Measurements from ENCODE around the gene RPS6KB1.
"Not testable (repeated sequence)": the region's sequence is repeated elsewhere in the genome, so short reads cannot be mapped to it uniquely, and the experiment has no call there.

Gene RPS6KB1

GRCh38 chr17:59856859-59857794 lies 35.8 kb upstream of the RPS6KB1 start:
- Histone ChIP-seq H3K36me3 (ENCODE audit: insufficient read depth, low read length) (no peaks in the 10 kb centered on the region; the same call in none of the 2 replicates), H3K4me1 (ENCODE audit: insufficient read depth, low read length) (peaks cover 11% of the 10 kb centered on the region), H3K9ac (ENCODE audit: low read depth, low read length) (no peak overlapping the region), H3K9me3 (ENCODE audit: control insufficient read depth, insufficient read depth, low read length) (no peaks in the 10 kb centered on the region)

DNA sequence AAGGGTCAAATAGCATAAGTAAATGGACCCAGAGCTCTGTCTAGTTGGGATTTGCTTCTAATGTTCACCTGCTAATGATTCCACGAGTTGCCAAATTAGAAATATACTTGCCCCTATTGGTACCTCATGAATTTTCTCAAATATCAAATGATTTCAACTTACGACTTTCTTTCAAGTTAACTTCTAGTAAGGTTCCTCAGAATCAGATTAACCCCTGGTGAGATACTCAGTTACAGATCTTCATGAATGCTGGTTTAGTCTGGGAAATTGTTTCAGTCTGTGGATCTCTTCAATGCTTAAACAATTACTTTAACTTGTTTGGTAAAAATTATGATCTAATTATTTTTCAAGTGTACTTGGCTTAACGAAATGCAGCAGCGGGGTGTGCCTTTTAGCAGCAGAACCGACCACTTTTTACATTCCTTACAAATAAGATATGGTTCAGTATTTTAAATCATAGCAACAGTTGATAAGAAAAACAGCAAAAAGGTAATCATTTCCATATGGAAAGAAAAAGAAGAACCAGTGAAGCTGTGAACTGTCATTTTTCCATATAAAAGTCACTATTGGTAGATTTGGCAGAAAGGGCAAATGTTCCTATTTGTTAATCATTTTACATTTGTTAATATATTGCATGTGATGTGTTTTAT lies 34.6 kb upstream of the RPS6KB1 start:
- H3K4me1 ChIP-seq (ENCODE audit: insufficient read depth, low read length) = peaks cover 3% of the 10 kb centered on the region
- no peak overlapping the region for H3K9ac ChIP-seq (ENCODE audit: low read depth, low read length)
- no peaks in the 10 kb centered on the region for H3K9me3 ChIP-seq (ENCODE audit: control insufficient read depth, insufficient read depth, low read length)
- peaks cover 5% of the 10 kb centered on the region for H3K36me3 ChIP-seq (ENCODE audit: insufficient read depth, low read length)

- no peak overlapping the region for H3K9ac ChIP-seq (ENCODE audit: low read depth, low read length)
- peaks cover 10% of the 10 kb centered on the region for H3K36me3 ChIP-seq (ENCODE audit: insufficient read depth, low read length)
- H3K4me1 ChIP-seq (ENCODE audit: insufficient read depth, low read length) = peaks cover 3% of the 10 kb centered on the region; the same call in 1 of the 2 replicates
- no peaks in the 10 kb centered on the region for H3K9me3 ChIP-seq (ENCODE audit: control insufficient read depth, insufficient read depth, low read length)
Observed at GRCh38 chr17:59858932-59859331, 34.0 kb upstream of the RPS6KB1 start.

DNA sequence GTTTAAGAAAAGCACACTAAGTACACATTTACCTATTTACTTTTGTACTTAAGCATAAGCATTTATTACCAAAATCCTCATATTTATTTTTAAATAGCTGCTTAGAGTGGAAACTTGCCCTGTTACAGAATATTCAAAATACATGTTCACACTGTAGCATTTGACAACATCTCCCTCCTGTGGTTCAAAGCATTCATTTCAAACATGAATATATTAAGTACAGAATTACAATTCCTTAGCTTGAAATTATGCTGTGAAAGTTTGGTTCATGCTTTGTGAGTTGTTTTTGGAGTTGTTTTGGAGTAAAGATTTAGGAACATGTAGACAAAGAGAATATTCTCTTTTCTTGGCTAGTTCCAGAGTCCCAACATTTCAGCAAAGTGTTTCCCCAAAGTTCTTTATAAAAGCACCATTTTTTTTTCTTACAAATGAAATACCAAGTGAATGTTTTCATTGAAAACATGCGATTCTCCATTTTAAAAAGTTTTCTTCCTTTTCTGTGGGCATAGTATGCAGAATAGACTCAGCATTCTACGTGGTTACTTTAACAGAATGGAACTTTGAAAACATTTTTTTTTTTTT lies 33.4 kb upstream of the RPS6KB1 start:
- Histone ChIP-seq H3K9ac (ENCODE audit: low read depth, low read length) (no peak overlapping the region), H3K9me3 (ENCODE audit: control insufficient read depth, insufficient read depth, low read length) (no peaks in the 10 kb centered on the region), H3K36me3 (ENCODE audit: insufficient read depth, low read length) (peaks cover 11% of the 10 kb centered on the region), H3K4me1 (ENCODE audit: insufficient read depth, low read length) (peaks cover 3% of the 10 kb centered on the region; the same call in 1 of the 2 replicates)

GRCh38 chr17:59863616-59864015 lies 29.3 kb upstream of the RPS6KB1 start:
- Histone ChIP-seq H3K9ac (ENCODE audit: low read depth, low read length) (no peak overlapping the region), H3K4me1 (ENCODE audit: insufficient read depth, low read length) (peaks cover 4% of the 10 kb centered on the region; the same call in 1 of the 2 replicates), H3K9me3 (ENCODE audit: control insufficient read depth, insufficient read depth, low read length) (no peaks in the 10 kb centered on the region), H3K36me3 (ENCODE audit: insufficient read depth, low read length) (peaks cover 15% of the 10 kb centered on the region)

DNA sequence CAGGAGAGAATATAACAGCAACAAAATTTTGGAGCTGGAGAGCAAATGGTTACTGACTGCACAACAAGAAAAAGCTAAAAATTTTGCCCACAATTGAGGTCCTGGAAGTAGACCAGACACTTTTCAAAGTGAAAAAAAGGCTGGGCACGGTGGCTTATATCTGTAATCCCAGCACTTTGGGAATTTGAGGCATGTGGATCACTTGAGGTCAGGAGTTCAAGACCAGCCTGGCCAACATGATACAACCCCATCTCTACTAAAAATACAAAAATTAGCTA lies 23.0 kb upstream of the RPS6KB1 start:
- Histone ChIP-seq H3K9ac (ENCODE audit: low read depth, low read length) (no peak overlapping the region), H3K9me3 (ENCODE audit: control insufficient read depth, insufficient read depth, low read length) (no peaks in the 10 kb centered on the region), H3K36me3 (ENCODE audit: insufficient read depth, low read length) (peaks cover 4% of the 10 kb centered on the region), H3K4me1 (ENCODE audit: insufficient read depth, low read length) (peaks cover 4% of the 10 kb centered on the region; the same call in 1 of the 2 replicates)

DNA sequence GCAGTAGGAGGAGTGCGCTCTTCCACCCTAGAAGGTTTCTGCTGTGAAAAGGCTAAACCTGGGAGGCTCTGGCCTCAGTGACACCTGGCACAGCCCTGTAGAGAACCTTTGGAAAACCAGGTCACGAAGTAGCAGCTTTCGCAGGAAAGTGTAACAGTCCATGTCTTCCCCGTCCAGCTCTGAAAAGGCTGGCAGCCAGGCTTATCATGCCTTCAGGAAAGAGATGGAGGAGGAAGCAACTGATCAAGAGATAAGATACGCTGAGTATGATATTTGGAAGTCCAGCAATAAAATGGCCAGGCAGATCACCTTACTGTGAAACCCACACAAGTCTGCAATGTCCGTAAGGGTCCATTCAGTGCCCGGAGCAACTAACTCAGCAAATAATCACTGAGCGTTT lies 22.4 kb upstream of the RPS6KB1 start:
- H3K9me3 ChIP-seq (ENCODE audit: control insufficient read depth, insufficient read depth, low read length) = no peaks in the 10 kb centered on the region
- H3K9ac ChIP-seq (ENCODE audit: low read depth, low read length) = no peak overlapping the region
- peaks cover 3% of the 10 kb centered on the region for H3K36me3 ChIP-seq (ENCODE audit: insufficient read depth, low read length)
- peaks cover 4% of the 10 kb centered on the region; the same call in 1 of the 2 replicates for H3K4me1 ChIP-seq (ENCODE audit: insufficient read depth, low read length)

- Histone ChIP-seq H3K9ac (ENCODE audit: low read depth, low read length) (no peak overlapping the region), H3K4me1 (ENCODE audit: insufficient read depth, low read length) (peaks cover 4% of the 10 kb centered on the region; the same call in 1 of the 2 replicates), H3K36me3 (ENCODE audit: insufficient read depth, low read length) (peaks cover 3% of the 10 kb centered on the region), H3K9me3 (ENCODE audit: control insufficient read depth, insufficient read depth, low read length) (no peaks in the 10 kb centered on the region)
Observed at GRCh38 chr17:59872351-59872750, 20.6 kb upstream of the RPS6KB1 start.

DNA sequence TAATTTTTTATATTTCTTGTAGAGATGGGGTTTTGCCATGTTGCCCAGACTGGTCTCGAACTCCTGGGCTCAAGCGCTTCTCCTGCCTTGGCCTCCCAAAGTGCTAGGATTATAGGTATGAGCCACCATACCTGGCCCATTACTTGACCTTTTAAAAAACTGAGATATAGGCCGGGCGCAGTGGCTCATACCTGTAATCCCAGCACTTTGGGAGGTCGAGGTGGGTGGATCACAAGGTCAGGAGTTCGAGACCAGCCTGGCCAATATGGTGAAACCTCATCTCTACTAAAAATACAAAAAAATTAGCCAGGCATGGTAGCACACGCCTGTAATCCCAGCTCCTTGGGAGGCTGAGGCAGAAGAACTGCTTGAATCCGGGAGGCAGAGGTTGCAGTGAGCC lies 19.5 kb upstream of the RPS6KB1 start:
- H3K36me3 ChIP-seq (ENCODE audit: insufficient read depth, low read length); H3K9me3 ChIP-seq (ENCODE audit: control insufficient read depth, insufficient read depth, low read length); H3K4me1 ChIP-seq (ENCODE audit: insufficient read depth, low read length); H3K9ac ChIP-seq (ENCODE audit: low read depth, low read length): not testable (repeated sequence)

DNA sequence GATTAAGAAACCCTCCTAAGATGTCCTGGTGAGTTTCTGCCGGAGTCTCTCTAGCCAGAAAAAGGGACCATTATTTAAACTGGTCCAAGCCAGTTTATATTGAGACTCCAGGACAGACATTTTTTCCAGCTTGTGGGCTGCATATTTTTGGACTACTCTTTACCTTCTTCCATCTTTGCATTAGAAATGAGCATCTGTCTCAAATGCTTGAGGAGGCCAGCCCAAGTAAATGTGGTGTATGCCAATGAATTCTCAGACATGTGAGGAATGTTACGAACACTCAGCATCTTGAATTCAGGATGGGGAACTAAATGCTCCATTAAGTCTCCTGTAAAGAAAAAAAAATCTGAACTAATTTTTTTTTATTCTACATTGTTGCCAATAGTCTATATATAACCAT lies 18.5 kb upstream of the RPS6KB1 start:
- Histone ChIP-seq H3K9me3 (ENCODE audit: control insufficient read depth, insufficient read depth, low read length) (no peaks in the 10 kb centered on the region), H3K36me3 (ENCODE audit: insufficient read depth, low read length) (peaks cover 7% of the 10 kb centered on the region), H3K9ac (ENCODE audit: low read depth, low read length) (no peak overlapping the region), H3K4me1 (ENCODE audit: insufficient read depth, low read length) (no peaks in the 10 kb centered on the region)

DNA sequence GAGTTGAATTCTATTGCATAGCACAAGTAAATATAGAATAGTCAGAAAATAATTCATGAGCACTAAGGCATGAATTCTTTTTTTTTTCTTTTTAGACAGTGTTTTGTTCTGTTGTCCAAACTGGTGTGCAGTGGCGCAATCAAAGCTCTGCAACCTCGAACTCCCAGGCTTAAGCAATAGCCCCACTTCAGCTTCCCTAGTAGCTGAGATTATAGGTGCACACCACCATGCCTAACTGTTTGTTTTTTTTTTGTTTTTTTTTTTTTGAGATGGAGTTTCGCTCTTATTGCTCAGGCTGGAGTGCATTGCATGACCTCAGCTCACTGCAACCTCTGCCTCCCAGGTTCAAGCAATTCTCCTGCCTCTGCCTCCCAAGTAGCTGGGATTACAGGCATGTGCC lies 16.8 kb upstream of the RPS6KB1 start:
- Histone ChIP-seq H3K9ac (ENCODE audit: low read depth, low read length) (no peak overlapping the region), H3K9me3 (ENCODE audit: control insufficient read depth, insufficient read depth, low read length) (no peaks in the 10 kb centered on the region), H3K4me1 (ENCODE audit: insufficient read depth, low read length) (no peaks in the 10 kb centered on the region), H3K36me3 (ENCODE audit: insufficient read depth, low read length) (peaks cover 7% of the 10 kb centered on the region)

DNA sequence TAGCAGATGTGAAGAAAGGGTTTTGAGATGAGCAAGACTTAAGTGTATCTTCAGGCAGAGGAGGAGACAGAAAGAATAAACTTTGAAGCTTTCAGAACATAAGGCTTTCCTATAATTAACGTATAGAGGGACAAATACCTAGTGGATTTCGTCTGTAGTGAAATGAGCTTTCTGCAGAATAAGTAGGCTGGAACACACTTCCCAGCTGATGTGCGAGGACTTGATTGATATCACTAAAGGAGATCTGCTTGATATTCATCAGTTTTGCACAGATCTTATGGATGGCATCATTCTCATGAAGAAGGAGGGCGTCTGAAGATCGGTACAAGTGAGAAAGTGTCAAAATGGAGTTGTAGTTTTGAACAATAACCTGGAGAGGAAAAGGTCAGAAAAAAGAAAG lies 15.0 kb upstream of the RPS6KB1 start:
- Histone ChIP-seq H3K36me3 (ENCODE audit: insufficient read depth, low read length) (peaks cover 7% of the 10 kb centered on the region), H3K4me1 (ENCODE audit: insufficient read depth, low read length) (no peaks in the 10 kb centered on the region), H3K9me3 (ENCODE audit: control insufficient read depth, insufficient read depth, low read length) (no peaks in the 10 kb centered on the region), H3K9ac (ENCODE audit: low read depth, low read length) (no peak overlapping the region)

GRCh38 chr17:59878624-59879023 lies 14.3 kb upstream of the RPS6KB1 start:
- H3K9me3 ChIP-seq (ENCODE audit: control insufficient read depth, insufficient read depth, low read length) = no peaks in the 10 kb centered on the region
- no peaks in the 10 kb centered on the region for H3K4me1 ChIP-seq (ENCODE audit: insufficient read depth, low read length)
- no peak overlapping the region for H3K9ac ChIP-seq (ENCODE audit: low read depth, low read length)
- H3K36me3 ChIP-seq (ENCODE audit: insufficient read depth, low read length) = peaks cover 7% of the 10 kb centered on the region

- no peaks in the 10 kb centered on the region for H3K9me3 ChIP-seq (ENCODE audit: control insufficient read depth, insufficient read depth, low read length)
- H3K36me3 ChIP-seq (ENCODE audit: insufficient read depth, low read length) = peaks cover 14% of the 10 kb centered on the region
- no peak overlapping the region for H3K9ac ChIP-seq (ENCODE audit: low read depth, low read length)
- no peaks in the 10 kb centered on the region for H3K4me1 ChIP-seq (ENCODE audit: insufficient read depth, low read length)
Observed at GRCh38 chr17:59884861-59885260, 8.1 kb upstream of the RPS6KB1 start.
